MM.1S (cell line): ENCODE data around the gene GALR2.

Source experiments
- DNase-seq: peaks from one replicate; pipeline ENCODE4 v3.0.0-alpha.2; 2015
- H2AFZ ChIP-seq: fragments of 300-600 bp; sonication (generic); 2 replicates; pipeline ENCODE4 v1.6.0; 2016; ENCODE audit warnings: antibody characterized with exemption, low read length
- H3F3A ChIP-seq: fragments of 300-600 bp; sonication (generic); 2 replicates; pipeline ENCODE4 v1.6.1; 2016; ENCODE audit warnings: mild to moderate bottlenecking, antibody characterized with exemption, low read length, moderate library complexity, mixed read lengths; ENCODE audit not compliant: insufficient read depth
- H3K27ac ChIP-seq: fragments of 300-600 bp; sonication (generic); 2 replicates; pipeline ENCODE4 v1.5.1; 2016; ENCODE audit warnings: mild to moderate bottlenecking, low read length
- H3K27me3 ChIP-seq: fragments of 300-600 bp; sonication (generic); replicated peaks from 2 replicates; pipeline ENCODE4 v1.6.0; 2016; ENCODE audit warnings: low read length; ENCODE audit not compliant: insufficient read depth
- H3K36me3 ChIP-seq: fragments of 300-600 bp; sonication (generic); replicated peaks from 2 replicates; pipeline ENCODE4 v1.6.1; 2016; ENCODE audit warnings: mild to moderate bottlenecking, low read length, mixed read lengths; ENCODE audit not compliant: insufficient read depth
- H3K4me1 ChIP-seq: fragments of 300-600 bp; sonication (generic); 2 replicates; pipeline ENCODE4 v1.6.1; 2016; ENCODE audit warnings: low read length, mixed read lengths
- H3K4me2 ChIP-seq: fragments of 300-600 bp; sonication (generic); 2 replicates; pipeline ENCODE4 v1.6.0; 2016; ENCODE audit warnings: low read depth, low read length
- H3K4me3 ChIP-seq: fragments of 300-600 bp; sonication (generic); 2 replicates; pipeline ENCODE4 v1.5.1; 2016; ENCODE audit warnings: low read length, mixed read lengths
- H3K79me2 ChIP-seq: fragments of 300-600 bp; sonication (generic); 2 replicates; pipeline ENCODE4 v1.6.1; 2016; ENCODE audit warnings: mixed run types, low read length, mixed read lengths
- H3K9ac ChIP-seq: fragments of 300-600 bp; sonication (generic); 2 replicates; pipeline ENCODE4 v1.6.1; 2016; ENCODE audit warnings: low read length, mixed read lengths
- H3K9me2 ChIP-seq: fragments of 300-600 bp; sonication (generic); replicated peaks from 2 replicates; pipeline ENCODE4 v1.6.1; 2016; ENCODE audit warnings: mild to moderate bottlenecking, low read length, mixed read lengths; ENCODE audit not compliant: insufficient read depth
- H3K9me3 ChIP-seq: fragments of 300-600 bp; sonication (generic); replicated peaks from 2 replicates; pipeline ENCODE4 v1.6.1; 2016; ENCODE audit warnings: mild to moderate bottlenecking, low read length, mixed read lengths; ENCODE audit not compliant: insufficient read depth
- H4K20me1 ChIP-seq: fragments of 300-600 bp; sonication (generic); 2 replicates; pipeline ENCODE4 v1.6.1; 2016; ENCODE audit warnings: mild to moderate bottlenecking, low read length, moderate library complexity, mixed read lengths; ENCODE audit not compliant: insufficient read depth
- EZH2 ChIP-seq: fragments of 300-600 bp; sonication (generic); optimal IDR thresholded peaks from 2 replicates; pipeline ENCODE3; 2017; ENCODE audit warnings: low read depth, mild to moderate bottlenecking, antibody characterized with exemption, low read length, mixed read lengths
- EZH2phosphoT487 ChIP-seq: fragments of 300-600 bp; sonication (generic); IDR thresholded peaks from 2 replicates; pipeline ENCODE4 v1.6.1; 2018; ENCODE audit warnings: antibody characterized with exemption, low read length
- TF ChIP-seq, protein P1 (sequence below): fragments of 300-600 bp; sonication (generic); IDR thresholded peaks from 2 replicates; pipeline ENCODE4 v1.5.1; 2016; ENCODE audit warnings: antibody characterized with exemption, low read length, mixed read lengths

Gene GALR2

DNA sequence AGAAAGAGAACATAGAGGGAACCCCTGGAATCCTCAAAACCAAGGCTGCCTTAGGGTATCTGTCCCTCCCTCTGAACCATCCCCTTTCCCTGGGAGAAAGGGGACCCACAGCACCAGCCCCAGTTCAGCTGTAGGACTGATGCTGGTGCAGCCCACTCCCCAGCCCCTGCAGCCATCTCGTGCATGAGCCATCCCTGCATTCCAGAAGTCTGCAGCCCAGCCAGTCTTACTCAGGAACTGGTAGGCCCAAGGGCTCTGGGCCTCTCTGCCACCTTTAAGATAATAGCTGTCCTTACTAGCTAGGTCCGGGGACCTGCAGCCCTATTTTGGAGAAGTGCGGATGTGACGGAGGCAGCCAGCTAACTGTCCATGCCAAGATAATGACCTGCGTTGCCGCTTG lies 41.4 kb upstream of the GALR2 start:
- H3K9me3 ChIP-seq, result no peaks in the 10 kb centered on the region
- no peaks in the 10 kb centered on the region for H3K79me2 ChIP-seq
- no peak overlapping the region for H3K27ac ChIP-seq
- no peak overlapping the region for H2AFZ ChIP-seq
- H3F3A ChIP-seq, result no peaks in the 10 kb centered on the region
- no peak overlapping the region for H3K9ac ChIP-seq
- H3K4me3 ChIP-seq, result no peak overlapping the region
- no peaks in the 10 kb centered on the region; the same call in 1 of the 2 replicates for H3K27me3 ChIP-seq
- DNase-seq, result no peak
- TF ChIP-seq EZH2, result no peak
- TF ChIP-seq EZH2phosphoT487, result no peak
- TF ChIP-seq, protein P1, sequence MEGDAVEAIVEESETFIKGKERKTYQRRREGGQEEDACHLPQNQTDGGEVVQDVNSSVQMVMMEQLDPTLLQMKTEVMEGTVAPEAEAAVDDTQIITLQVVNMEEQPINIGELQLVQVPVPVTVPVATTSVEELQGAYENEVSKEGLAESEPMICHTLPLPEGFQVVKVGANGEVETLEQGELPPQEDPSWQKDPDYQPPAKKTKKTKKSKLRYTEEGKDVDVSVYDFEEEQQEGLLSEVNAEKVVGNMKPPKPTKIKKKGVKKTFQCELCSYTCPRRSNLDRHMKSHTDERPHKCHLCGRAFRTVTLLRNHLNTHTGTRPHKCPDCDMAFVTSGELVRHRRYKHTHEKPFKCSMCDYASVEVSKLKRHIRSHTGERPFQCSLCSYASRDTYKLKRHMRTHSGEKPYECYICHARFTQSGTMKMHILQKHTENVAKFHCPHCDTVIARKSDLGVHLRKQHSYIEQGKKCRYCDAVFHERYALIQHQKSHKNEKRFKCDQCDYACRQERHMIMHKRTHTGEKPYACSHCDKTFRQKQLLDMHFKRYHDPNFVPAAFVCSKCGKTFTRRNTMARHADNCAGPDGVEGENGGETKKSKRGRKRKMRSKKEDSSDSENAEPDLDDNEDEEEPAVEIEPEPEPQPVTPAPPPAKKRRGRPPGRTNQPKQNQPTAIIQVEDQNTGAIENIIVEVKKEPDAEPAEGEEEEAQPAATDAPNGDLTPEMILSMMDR, result no peak
- H3K4me2 ChIP-seq, result no peak overlapping the region
- H4K20me1 ChIP-seq, result no peaks in the 10 kb centered on the region
- no peaks in the 10 kb centered on the region for H3K36me3 ChIP-seq
- H3K9me2 ChIP-seq, result no peaks in the 10 kb centered on the region
- H3K4me1 ChIP-seq, result no peaks in the 10 kb centered on the region

DNA sequence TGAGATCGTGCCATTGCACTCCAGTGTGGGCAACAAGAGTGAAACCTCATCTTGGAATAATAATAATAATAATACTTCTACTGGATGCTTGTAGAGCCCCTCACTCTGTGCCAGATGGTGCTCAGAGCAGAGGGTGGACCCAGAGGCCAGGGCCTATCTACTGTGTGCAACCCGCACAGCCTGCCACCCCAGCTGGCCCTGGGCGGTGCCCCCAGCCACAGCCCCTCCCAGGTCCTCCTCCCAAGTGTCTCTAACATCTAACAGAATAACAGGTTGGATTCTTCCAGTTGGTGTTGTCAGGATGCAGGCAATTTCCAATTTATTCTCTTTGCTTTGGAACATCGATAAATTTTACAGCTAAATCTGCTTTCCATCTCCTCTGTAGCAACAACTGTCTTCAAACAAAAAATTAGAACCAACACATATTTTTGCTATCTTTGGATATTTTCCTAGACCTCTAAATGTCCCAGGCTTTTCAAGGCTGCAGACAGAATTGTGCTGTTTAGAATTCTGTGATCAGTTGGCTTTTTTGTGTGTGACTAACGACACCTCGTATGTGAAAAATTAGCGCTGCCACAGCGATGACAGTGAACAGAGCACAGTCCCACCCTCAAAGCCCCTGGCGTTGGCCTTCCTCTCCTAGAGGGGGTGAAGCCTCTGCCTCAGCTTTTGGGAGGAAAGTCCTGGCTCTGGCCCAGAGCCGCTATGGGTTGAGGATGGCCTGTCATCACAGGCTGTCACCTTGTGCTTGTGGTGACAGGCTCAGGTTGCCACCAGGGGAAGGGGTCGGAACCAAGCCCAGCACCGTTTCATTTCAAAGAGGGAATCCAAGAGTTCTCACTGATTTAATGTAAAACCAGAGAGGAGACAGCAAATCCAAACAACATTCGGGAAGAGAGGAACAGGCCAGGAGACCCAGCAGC lies 39.9 kb upstream of the GALR2 start:
- no peak overlapping the region for H3K27ac ChIP-seq
- H2AFZ ChIP-seq, result no peak overlapping the region
- H3K27me3 ChIP-seq, result no peaks in the 10 kb centered on the region
- H4K20me1 ChIP-seq, result no peaks in the 10 kb centered on the region
- no peak overlapping the region for H3K4me2 ChIP-seq
- no peak overlapping the region for H3K9ac ChIP-seq
- 0 out of 2 replicates have a peak, but pooled peaks cover 4% of the 10 kb centered on the region for H3K36me3 ChIP-seq
- TF ChIP-seq, protein P1, result no peak
- no peak for TF ChIP-seq EZH2phosphoT487
- no peak for TF ChIP-seq EZH2
- H3F3A ChIP-seq, result no peaks in the 10 kb centered on the region
- no peak for DNase-seq
- no peak overlapping the region for H3K4me3 ChIP-seq
- H3K79me2 ChIP-seq, result no peaks in the 10 kb centered on the region
- no peaks in the 10 kb centered on the region for H3K9me3 ChIP-seq
- no peaks in the 10 kb centered on the region for H3K9me2 ChIP-seq
- no peaks in the 10 kb centered on the region for H3K4me1 ChIP-seq

DNA sequence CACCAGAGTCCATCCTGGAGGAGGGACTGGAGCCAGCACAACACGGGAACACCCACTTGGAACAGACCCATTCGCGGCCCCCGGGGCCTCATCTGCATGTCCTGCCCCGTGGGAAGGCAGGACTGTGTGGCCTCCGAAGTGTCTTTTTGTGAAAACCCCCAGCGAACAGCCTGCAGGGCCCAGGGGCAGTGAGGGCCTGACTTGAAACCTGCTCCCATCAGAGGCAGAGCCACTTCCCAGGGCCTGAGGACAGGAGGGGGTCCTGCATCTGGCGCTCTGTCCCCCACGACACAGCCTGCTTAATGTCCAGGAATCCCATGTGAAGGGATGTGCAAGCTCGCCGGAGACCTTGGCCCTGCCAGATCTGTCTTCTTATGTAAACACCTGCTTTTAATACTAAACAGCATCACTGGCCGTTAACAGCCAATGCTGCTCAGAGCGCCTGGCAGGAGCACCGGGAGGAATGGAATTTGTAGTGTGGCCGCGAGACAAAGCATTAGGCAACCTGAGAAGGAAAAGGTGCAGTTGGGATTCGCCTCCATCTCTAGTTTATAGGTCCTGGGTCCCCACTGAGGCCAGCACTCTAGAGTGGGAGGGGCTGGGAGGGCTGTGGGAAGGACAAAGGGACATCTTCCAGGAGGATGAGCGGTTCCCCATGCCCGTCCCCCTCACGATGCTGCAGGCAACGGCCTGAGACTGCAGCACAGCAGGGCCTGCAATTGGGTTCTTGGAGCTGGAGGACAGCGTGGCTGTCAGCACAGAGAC lies 37.9 kb upstream of the GALR2 start:
- Histone ChIP-seq H3K27ac (no peak overlapping the region), H3K4me3 (no peak overlapping the region), H3K9me3 (no peaks in the 10 kb centered on the region), H3F3A (no peaks in the 10 kb centered on the region), H3K27me3 (no peaks in the 10 kb centered on the region), H3K9ac (no peak overlapping the region), H3K36me3 (0 out of 2 replicates have a peak, but pooled peaks cover 4% of the 10 kb centered on the region), H3K9me2 (no peaks in the 10 kb centered on the region), H3K4me2 (no peak overlapping the region), H3K4me1 (no peaks in the 10 kb centered on the region), H2AFZ (no peak overlapping the region), H4K20me1 (no peaks in the 10 kb centered on the region), H3K79me2 (no peaks in the 10 kb centered on the region)
- TF ChIP-seq EZH2 (no peak), EZH2phosphoT487 (no peak)
- TF ChIP-seq, protein P1, result no peak
- DNase-seq, result no peak
